HG02970 (cell line): ENCODE data around the gene MAP2K2.

Source experiments
- ATAC-seq: cut with Tn5 transposase; IDR thresholded peaks from one replicate; pipeline ENCODE4 v1.9.1; 2021; ENCODE audit warnings: mild to moderate bottlenecking, moderate library complexity, moderate number of reproducible peaks; ENCODE audit not compliant: unreplicated experiment, low FRiP score

Gene MAP2K2

GRCh38 chr19:4062419-4063368 lies 61.2 kb downstream of the MAP2K2 start:
- ATAC-seq, result no peak

GRCh38 chr19:4061683-4062418 lies 62.1 kb downstream of the MAP2K2 start:
- ATAC-seq, result no peak

GRCh38 chr19:4061178-4061682 lies 62.7 kb downstream of the MAP2K2 start:
- ATAC-seq, result no peak

- no peak for ATAC-seq
Observed at GRCh38 chr19:4060621-4061177, 63.2 kb downstream of the MAP2K2 start.

- no peak for ATAC-seq
Observed at GRCh38 chr19:4059891-4060620, 63.9 kb downstream of the MAP2K2 start.

- ATAC-seq, result no peak
Observed at GRCh38 chr19:4059453-4059871, 64.5 kb downstream of the MAP2K2 start.

GRCh38 chr19:4058693-4059452 lies 65.0 kb downstream of the MAP2K2 start:
- no peak for ATAC-seq

- ATAC-seq, result no peak
Observed at GRCh38 chr19:4057931-4058692, 65.8 kb downstream of the MAP2K2 start.

- ATAC-seq, result no peak
Observed at GRCh38 chr19:4055209-4055552, 68.7 kb downstream of the MAP2K2 start.

GRCh38 chr19:4054441-4055208 lies 69.3 kb downstream of the MAP2K2 start:
- ATAC-seq, result no peak

- ATAC-seq, result no peak
Observed at GRCh38 chr19:4053423-4054324, 70.2 kb downstream of the MAP2K2 start.

- ATAC-seq, result no peak
Observed at GRCh38 chr19:4052993-4053422, 70.9 kb downstream of the MAP2K2 start.

GRCh38 chr19:4052114-4052992 lies 71.6 kb downstream of the MAP2K2 start:
- no peak for ATAC-seq

GRCh38 chr19:4051175-4052101 lies 72.5 kb downstream of the MAP2K2 start:
- no peak for ATAC-seq

GRCh38 chr19:4049432-4049831 lies 74.5 kb downstream of the MAP2K2 start:
- no peak for ATAC-seq
